HepG2 (cell line): Measurements from ENCODE around the gene NCOA5. TPM values are rescaled to one million over a fixed set of nuclear protein-coding genes. Genes with fewer than 3 reads are reported as not detected.

Source experiments
- ATAC-seq: fragments of 200-7000 bp; cut with Tn5 transposase; 3 replicates; pipeline ENCODE4 v1.9.1; 2020; ENCODE audit warnings: mild to moderate bottlenecking, moderate library complexity
- BruUV-seq: library from RNA; stranded (reverse); fragments of 400-500 nt; replicated peaks from 2 replicates; lab custom pipeline; 2021; lab: Mats Ljungman, UMichigan
- CTCF ChIA-PET: fragments of 300-600 bp; formaldehyde crosslinking; extraction: SDS; loops from one replicate; lab custom pipeline; 2021; ENCODE audit warnings: low total read pairs, inconsistent platforms, low intra/inter-chr PET ratio; lab: Yijun Ruan, JAX
- POLR2A ChIA-PET: fragments of 350-600 bp; sonication (Branson Sonifier 250); formaldehyde crosslinking; loops from one replicate; lab custom pipeline; 2020; ENCODE audit warnings: antibody characterized with exemption, inconsistent platforms; lab: Yijun Ruan, JAX
- DNase-seq: peaks from one replicate; pipeline ENCODE4 v3.0.0-alpha.2; 2015; ENCODE audit warnings: low spot score
- FAIRE-seq: peaks from 3 replicates; lab custom pipeline; 2011; peaks lifted over from hg19 to GRCh38; lab: Jason Lieb, UNC
- H2AFZ ChIP-seq: one replicate; pipeline ENCODE4 v1.6.1; 2011; ENCODE audit warnings: low read length, inconsistent platforms
- H3K27ac ChIP-seq: fragments of 300-600 bp; 3 replicates; pipeline ENCODE4 v1.8.0; 2011; ENCODE audit warnings: mixed run types, mild to moderate bottlenecking, mixed read lengths, low read length, inconsistent platforms; ENCODE audit not compliant: insufficient read depth; ENCODE audit errors: extremely low read length
- H3K27me3 ChIP-seq, 2 experiments: fragments of 200-600 bp in 1 of 2; 2 replicates in 1 of 2; 3 replicates in 1 of 2; pipeline versions ENCODE4 v1.6.0 to v1.8.0; 2011; ENCODE audit warnings: low read length in 2 of 2, mild to moderate bottlenecking in 2 of 2, moderate library complexity in 2 of 2, inconsistent platforms in 1 of 2; ENCODE audit not compliant: insufficient read depth in 2 of 2, control insufficient read depth in 1 of 2
- H3K36me3 ChIP-seq, 2 experiments: fragments of 200-600 bp in 1 of 2; replicated peaks in 1 of 2; 2 replicates in 1 of 2; 3 replicates in 1 of 2; pipeline versions ENCODE4 v1.5.1 to v1.8.0; 2011; ENCODE audit warnings: low read length in 2 of 2, inconsistent platforms in 1 of 2; ENCODE audit not compliant: insufficient read depth in 2 of 2, control insufficient read depth in 1 of 2
- H3K4me1 ChIP-seq: 2 replicates; pipeline ENCODE4 v1.5.1; 2012; ENCODE audit warnings: low read length, inconsistent platforms; ENCODE audit not compliant: insufficient read depth
- H3K4me2 ChIP-seq: 2 replicates; pipeline ENCODE4 v1.6.0; 2011; ENCODE audit warnings: low read depth, low read length, inconsistent platforms
- H3K4me3 ChIP-seq, 3 experiments: fragments of 200-600 bp in 1 of 3; sonication (generic), shearing (Covaris generic) in 1 of 3; replicated peaks in 1 of 3; 2 replicates each; pipeline ENCODE4 v1.5.1; 2011 to 2016; ENCODE audit warnings: low read length in 3 of 3, inconsistent platforms in 2 of 3, low read depth in 2 of 3, mild to moderate bottlenecking in 2 of 3, control low read depth in 1 of 3, mixed read lengths in 1 of 3; ENCODE audit not compliant: insufficient read depth in 1 of 3
- H3K79me2 ChIP-seq: one replicate; pipeline ENCODE4 v1.6.1; 2011; ENCODE audit warnings: low read length, inconsistent platforms; ENCODE audit not compliant: insufficient read depth
- H3K9ac ChIP-seq: 2 replicates; pipeline ENCODE4 v1.6.0; 2011; ENCODE audit warnings: mild to moderate bottlenecking, low read depth, low read length, inconsistent platforms; ENCODE audit not compliant: insufficient read depth
- H3K9me3 ChIP-seq: 2 replicates; pipeline ENCODE4 v1.5.1; 2012; ENCODE audit warnings: mild to moderate bottlenecking, low read length
- H4K20me1 ChIP-seq: 2 replicates; pipeline ENCODE4 v1.6.0; 2011; ENCODE audit warnings: inconsistent platforms, mild to moderate bottlenecking, low read length, moderate library complexity; ENCODE audit not compliant: insufficient read depth
- ATF7-NPFF ChIP-seq: sonication (generic); formaldehyde crosslinking; IDR thresholded peaks from 2 replicates; pipeline ENCODE4 v1.8.1; 2023; ENCODE audit warnings: mild to moderate bottlenecking, low read depth, missing genetic modification reagents, moderate library complexity
- HOXA7 ChIP-seq: sonication (generic); formaldehyde crosslinking; IDR thresholded peaks from 2 replicates; pipeline ENCODE4 v1.8.1; 2022; ENCODE audit warnings: mild to moderate bottlenecking, missing genetic modification reagents, moderate library complexity
- MTA1 ChIP-seq: sonication (generic); formaldehyde crosslinking; IDR thresholded peaks from 2 replicates; pipeline ENCODE4 v1.4.0; 2020; ENCODE audit warnings: missing genetic modification reagents, mild to moderate bottlenecking, borderline replicate concordance
- MTF2 ChIP-seq: sonication (generic); formaldehyde crosslinking; IDR thresholded peaks from 2 replicates; pipeline ENCODE4 v1.5.0; 2020; ENCODE audit warnings: missing genetic modification reagents, borderline replicate concordance
- NBN ChIP-seq: fragments of 450-650 bp; conservative IDR thresholded peaks from 2 replicates; pipeline ENCODE4 v1.6.1; 2017
- ZNF674 ChIP-seq: sonication (generic); formaldehyde crosslinking; IDR thresholded peaks from 2 replicates; pipeline ENCODE4 v1.5.0; 2020; ENCODE audit warnings: low read depth, mild to moderate bottlenecking, missing genetic modification reagents
- ZSCAN22 ChIP-seq: sonication (generic); formaldehyde crosslinking; IDR thresholded peaks from 2 replicates; pipeline ENCODE4 v1.4.0; 2020; ENCODE audit warnings: mild to moderate bottlenecking, missing genetic modification reagents
- ZSCAN9 ChIP-seq: IDR thresholded peaks from 2 replicates; pipeline ENCODE4 v1.6.1; 2016; ENCODE audit warnings: borderline replicate concordance
- WGBS: methylation state at CpG from one replicate; pipeline ENCODE4 v1.1.6; 2017; ENCODE audit warnings: low lambda C conversion rate; 5-methylcytosine and 5-hydroxymethylcytosine counted together
- in situ Hi-C: cut with HindIII; loops from 2 replicates; pipeline ENCODE4 v1.10.0; 2017; ENCODE audit warnings: low pct_unique_long_range_greater_than_20kb; ENCODE audit not compliant: extremely low pct_ligation_motif_present
- intact Hi-C: fragments of 100-400 bp; cut with micrococcal nuclease; formaldehyde crosslinking; loops from one replicate; pipeline ENCODE4 v1.10.0; 2022; ENCODE audit not compliant: unreplicated experiment
- polyA plus RNA-seq, 8 experiments: library from polyadenylated mRNA; depleted of rRNA in 3 of 8; stranded (reverse) in 7 of 8; unstranded in 1 of 8; fragments of >200 nt; fragmentation: Illumina TruSeq in 4 of 8; extraction: Trizol in 4 of 8; gene quantifications; 2 replicates each; pipeline versions ENCODE4 v1.2.1 to v1.2.3, GENCODE V29; 2011 to 2016; ENCODE audit warnings: low read depth in 4 of 8, missing spikeins in 1 of 8, mixed read lengths in 1 of 8; ENCODE audit not compliant: insufficient read depth in 1 of 8
- total RNA-seq, 5 experiments: library from RNA; depleted of rRNA; stranded (reverse); fragments of >200 nt; fragmentation: Illumina TruSeq; extraction: Trizol; gene quantifications; 2 replicates each; pipeline ENCODE4 v1.2.3, GENCODE V29; 2016; ENCODE audit warnings: low read depth in 1 of 5
- TF ChIP-seq, protein P1 (sequence below): fragments of 450-650 bp; IDR thresholded peaks from 2 replicates; pipeline ENCODE4 v1.6.1; 2017

NCOA5 gene
- total and polyA plus RNA-seq, 2 of the 13 experiments (the other 11 are each of a cell fraction or from before 2014, with no cell fraction given), result 16.5 to 28.4 TPM

DNA sequence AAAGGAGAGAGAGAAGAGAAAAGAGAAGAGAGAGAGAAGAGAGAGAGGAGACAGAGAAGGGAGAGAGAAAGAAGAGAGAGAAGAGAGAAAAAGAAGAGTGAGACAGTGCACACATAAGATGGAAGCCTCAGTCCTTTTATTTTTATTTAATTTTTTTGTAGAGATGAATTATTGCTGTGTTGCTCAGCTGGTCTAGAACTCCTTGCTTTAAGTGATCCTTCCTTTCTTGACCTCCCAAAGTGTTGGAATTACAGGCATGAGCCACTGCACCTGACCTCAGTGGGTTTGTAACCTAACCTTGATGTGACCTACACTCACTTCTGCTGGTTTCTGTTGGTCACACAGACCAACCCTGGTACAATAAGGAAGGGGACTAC lies 22.1 kb upstream of the NCOA5 start:
- in situ Hi-C loops (no loop called here), intact Hi-C loops (no loop called here)
- FAIRE-seq, result no peak
- no peak overlapping the region for H3K4me2 ChIP-seq
- ATAC-seq, result no peak
- H3K4me3 ChIP-seq, result no peak overlapping the region
- H3K27ac ChIP-seq, result no peak overlapping the region
- no peaks in the 10 kb centered on the region for H3K4me1 ChIP-seq
- 0 out of 2 replicates have a peak, but pooled peaks have one; percentile 24 for TF ChIP-seq NBN
- TF ChIP-seq ZNF674 (CRISPR knock-in tag), result no peak
- CTCF ChIA-PET, result interaction anchor here (0.6 kb wide), 1 partner anchor 97 kb away, joined by 3 read pairs; no protein-coding TSS in a partner anchor
- no peaks in the 10 kb centered on the region for H3K9me3 ChIP-seq
- no peak overlapping the region for H3K9ac ChIP-seq
- H3K79me2 ChIP-seq, result no peaks in the 10 kb centered on the region
- H3K36me3 ChIP-seq, result no peaks in the 10 kb centered on the region
- H2AFZ ChIP-seq, result no peak overlapping the region
- POLR2A ChIA-PET, result no interaction called here
- DNase-seq, result no peak
- no peaks in the 10 kb centered on the region for H4K20me1 ChIP-seq
- BruUV-seq, result no TSS peak
- H3K27me3 ChIP-seq, result peaks cover 7 to 55% of the 10 kb centered on the region in 2 experiments; a peak in 4 of 5 replicates

DNA sequence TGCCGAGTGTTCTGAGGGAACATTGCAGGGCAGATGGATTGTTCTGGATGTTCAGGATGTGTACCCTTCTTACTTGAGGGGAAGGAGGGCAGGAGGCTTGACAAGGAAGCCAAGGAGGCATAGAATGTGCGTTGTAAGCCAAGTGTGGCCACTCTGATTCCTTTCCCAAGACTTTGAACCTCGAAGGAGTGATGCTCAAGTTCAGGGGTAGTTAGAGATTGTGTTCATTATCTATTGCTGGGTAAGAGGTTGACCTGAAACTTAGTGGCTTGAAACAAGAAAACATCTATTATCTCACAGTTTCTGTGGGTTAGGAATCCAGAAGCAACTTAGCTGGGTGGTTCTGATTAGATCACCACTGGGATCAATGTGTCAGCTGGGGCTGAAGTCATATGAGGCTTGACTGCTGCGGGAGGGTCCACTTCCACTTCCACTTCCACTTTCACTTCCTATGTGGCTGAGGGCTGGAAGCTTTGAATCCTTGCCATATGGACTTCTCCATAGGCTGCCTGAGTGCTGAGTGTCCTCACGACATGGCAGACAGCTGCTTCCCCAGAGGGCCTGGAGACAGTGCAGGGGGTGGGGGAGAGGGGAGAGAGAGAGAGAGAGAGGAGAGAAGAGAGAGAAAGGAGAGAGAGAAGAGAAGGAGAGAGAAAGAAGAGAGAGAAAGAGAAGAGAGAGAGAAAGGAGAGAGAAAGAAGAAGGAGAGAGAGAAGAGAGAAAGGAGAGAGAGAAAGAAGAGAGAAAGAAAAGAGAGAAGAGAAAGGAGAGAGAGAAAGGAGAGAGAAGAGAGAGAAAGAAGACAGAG lies 21.5 kb upstream of the NCOA5 start:
- no peak overlapping the region for H3K4me3 ChIP-seq
- intact Hi-C loops (no loop called here), in situ Hi-C loops (no loop called here)
- no peak overlapping the region for H3K4me2 ChIP-seq
- H2AFZ ChIP-seq, result no peak overlapping the region
- 0% methylated on average over 5 of the region's 5 CpGs for WGBS
- H3K27ac ChIP-seq, result no peak overlapping the region
- CTCF ChIA-PET, result interaction anchor here (0.6 kb wide), 1 partner anchor 96 kb away, joined by 3 read pairs; no protein-coding TSS in a partner anchor
- BruUV-seq, result no TSS peak
- H3K9me3 ChIP-seq, result no peaks in the 10 kb centered on the region
- FAIRE-seq (no peak), ATAC-seq (no peak), DNase-seq (no peak)
- no peak overlapping the region for H3K9ac ChIP-seq
- POLR2A ChIA-PET, result no interaction called here
- H3K4me1 ChIP-seq, result no peaks in the 10 kb centered on the region
- peaks cover 7 to 55% of the 10 kb centered on the region in 2 experiments; a peak in 4 of 5 replicates for H3K27me3 ChIP-seq
- H4K20me1 ChIP-seq, result no peaks in the 10 kb centered on the region
- H3K79me2 ChIP-seq, result no peaks in the 10 kb centered on the region
- H3K36me3 ChIP-seq, result no peaks in the 10 kb centered on the region
- TF ChIP-seq ZSCAN9 (CRISPR knock-in tag) (no peak), ZSCAN22 (no peak), MTF2 (CRISPR knock-in tag) (no peak), MTA1 (CRISPR knock-in tag) (no peak), ATF7-NPFF (CRISPR knock-in tag) (no peak), HOXA7 (CRISPR knock-in tag) (no peak)
- TF ChIP-seq, protein P1, sequence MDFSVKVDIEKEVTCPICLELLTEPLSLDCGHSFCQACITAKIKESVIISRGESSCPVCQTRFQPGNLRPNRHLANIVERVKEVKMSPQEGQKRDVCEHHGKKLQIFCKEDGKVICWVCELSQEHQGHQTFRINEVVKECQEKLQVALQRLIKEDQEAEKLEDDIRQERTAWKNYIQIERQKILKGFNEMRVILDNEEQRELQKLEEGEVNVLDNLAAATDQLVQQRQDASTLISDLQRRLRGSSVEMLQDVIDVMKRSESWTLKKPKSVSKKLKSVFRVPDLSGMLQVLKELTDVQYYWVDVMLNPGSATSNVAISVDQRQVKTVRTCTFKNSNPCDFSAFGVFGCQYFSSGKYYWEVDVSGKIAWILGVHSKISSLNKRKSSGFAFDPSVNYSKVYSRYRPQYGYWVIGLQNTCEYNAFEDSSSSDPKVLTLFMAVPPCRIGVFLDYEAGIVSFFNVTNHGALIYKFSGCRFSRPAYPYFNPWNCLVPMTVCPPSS, result peak; percentile 85; the same call in 1 of the 2 replicates
